MM.1S (cell line): ENCODE measurements around the gene CD276.

ENCODE experiments used
- EZH2 ChIP-seq: fragments of 300-600 bp; sonication (generic); optimal IDR thresholded peaks from 2 replicates; pipeline ENCODE3; 2017; ENCODE audit warnings: low read depth, mild to moderate bottlenecking, antibody characterized with exemption, low read length, mixed read lengths
- TF ChIP-seq, protein P1 (sequence below): fragments of 300-600 bp; sonication (generic); IDR thresholded peaks from 2 replicates; pipeline ENCODE4 v1.5.1; 2016; ENCODE audit warnings: antibody characterized with exemption, low read length, mixed read lengths

DNA sequence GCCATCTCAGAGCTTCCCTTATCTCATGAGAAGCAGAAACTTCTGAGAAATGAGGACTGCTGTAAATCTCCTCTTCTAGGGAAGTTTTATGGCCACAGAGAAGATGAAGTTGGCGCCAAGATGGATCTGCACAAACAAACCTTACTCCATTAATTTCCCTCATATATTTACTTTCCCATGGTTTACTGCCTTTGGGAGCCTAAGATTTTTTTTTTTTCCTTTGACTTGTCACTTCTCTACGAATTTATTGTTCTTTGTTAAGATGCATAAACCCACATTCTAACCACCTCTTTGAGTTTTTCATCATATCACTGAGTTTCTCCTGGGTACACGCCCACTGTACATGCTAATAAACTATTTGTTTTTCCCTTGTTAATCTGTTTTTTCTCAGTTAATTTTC is 29.5 kb upstream of the CD276 start:
- TF ChIP-seq, protein P1, sequence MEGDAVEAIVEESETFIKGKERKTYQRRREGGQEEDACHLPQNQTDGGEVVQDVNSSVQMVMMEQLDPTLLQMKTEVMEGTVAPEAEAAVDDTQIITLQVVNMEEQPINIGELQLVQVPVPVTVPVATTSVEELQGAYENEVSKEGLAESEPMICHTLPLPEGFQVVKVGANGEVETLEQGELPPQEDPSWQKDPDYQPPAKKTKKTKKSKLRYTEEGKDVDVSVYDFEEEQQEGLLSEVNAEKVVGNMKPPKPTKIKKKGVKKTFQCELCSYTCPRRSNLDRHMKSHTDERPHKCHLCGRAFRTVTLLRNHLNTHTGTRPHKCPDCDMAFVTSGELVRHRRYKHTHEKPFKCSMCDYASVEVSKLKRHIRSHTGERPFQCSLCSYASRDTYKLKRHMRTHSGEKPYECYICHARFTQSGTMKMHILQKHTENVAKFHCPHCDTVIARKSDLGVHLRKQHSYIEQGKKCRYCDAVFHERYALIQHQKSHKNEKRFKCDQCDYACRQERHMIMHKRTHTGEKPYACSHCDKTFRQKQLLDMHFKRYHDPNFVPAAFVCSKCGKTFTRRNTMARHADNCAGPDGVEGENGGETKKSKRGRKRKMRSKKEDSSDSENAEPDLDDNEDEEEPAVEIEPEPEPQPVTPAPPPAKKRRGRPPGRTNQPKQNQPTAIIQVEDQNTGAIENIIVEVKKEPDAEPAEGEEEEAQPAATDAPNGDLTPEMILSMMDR: no peak
- TF ChIP-seq EZH2: no peak
